ENCODE data around the gene DHODH.

DHODH gene

GRCh38 chr16:71971571-71971970 is 37.0 kb upstream of the DHODH start:
- no peak overlapping the region for H3K9ac ChIP-seq (ENCODE audit: low read length)
- H2AFZ ChIP-seq (ENCODE audit: low read depth, low read length, severe bottlenecking), result no peak overlapping the region
- no peak overlapping the region for H3K27ac ChIP-seq (ENCODE audit: low read depth, low read length)
- H3K9me2 ChIP-seq (replicated peaks; ENCODE audit: insufficient read depth, low read length), result no peaks in the 10 kb centered on the region
- H3K27me3 ChIP-seq (ENCODE audit: low read length), result no peaks in the 10 kb centered on the region
- no peak overlapping the region for H3K4me3 ChIP-seq (ENCODE audit: insufficient read depth, low read length, poor library complexity, severe bottlenecking)
- H3K9me3 ChIP-seq (ENCODE audit: insufficient read depth, low read length), result no peaks in the 10 kb centered on the region
- no peak overlapping the region for H3K4me2 ChIP-seq (ENCODE audit: low read depth, low read length, poor library complexity, severe bottlenecking)
- no peaks in the 10 kb centered on the region for H3F3A ChIP-seq (ENCODE audit: insufficient read depth)
- H4K20me1 ChIP-seq (ENCODE audit: low read depth, low read length), result no peaks in the 10 kb centered on the region
- TF ChIP-seq CTCF (IDR thresholded peaks at IDR 0.05; ENCODE audit: insufficient read depth, low read length, poor library complexity, severe bottlenecking) (no peak), EZH2phosphoT487 (conservative IDR thresholded peaks at IDR 0.05; ENCODE audit: low read length) (no peak)
- no peaks in the 10 kb centered on the region for H3K36me3 ChIP-seq (ENCODE audit: low read length)
- H3K79me2 ChIP-seq (ENCODE audit: insufficient read depth, low read length), result no peaks in the 10 kb centered on the region

- no peaks in the 10 kb centered on the region for H4K20me1 ChIP-seq (ENCODE audit: low read depth, low read length)
- TF ChIP-seq EZH2phosphoT487 (conservative IDR thresholded peaks at IDR 0.05; ENCODE audit: low read length) (no peak), CTCF (IDR thresholded peaks at IDR 0.05; ENCODE audit: insufficient read depth, low read length, poor library complexity, severe bottlenecking) (no peak)
- H3K27ac ChIP-seq (ENCODE audit: low read depth, low read length), result no peak overlapping the region
- no peaks in the 10 kb centered on the region for H3K36me3 ChIP-seq (ENCODE audit: low read length)
- H3F3A ChIP-seq (ENCODE audit: insufficient read depth), result no peaks in the 10 kb centered on the region
- H3K79me2 ChIP-seq (ENCODE audit: insufficient read depth, low read length), result no peaks in the 10 kb centered on the region
- no peaks in the 10 kb centered on the region for H3K27me3 ChIP-seq (ENCODE audit: low read length)
- no peaks in the 10 kb centered on the region for H3K9me3 ChIP-seq (ENCODE audit: insufficient read depth, low read length)
- H3K4me3 ChIP-seq (ENCODE audit: insufficient read depth, low read length, poor library complexity, severe bottlenecking), result no peak overlapping the region
- no peak overlapping the region for H3K4me2 ChIP-seq (ENCODE audit: low read depth, low read length, poor library complexity, severe bottlenecking)
- H3K9ac ChIP-seq (ENCODE audit: low read length), result no peak overlapping the region
- no peaks in the 10 kb centered on the region for H3K9me2 ChIP-seq (replicated peaks; ENCODE audit: insufficient read depth, low read length)
- H2AFZ ChIP-seq (ENCODE audit: low read depth, low read length, severe bottlenecking), result no peak overlapping the region
These were observed 36.2 kb upstream of the DHODH start for GRCh38 chr16:71972356-71972755.

DNA sequence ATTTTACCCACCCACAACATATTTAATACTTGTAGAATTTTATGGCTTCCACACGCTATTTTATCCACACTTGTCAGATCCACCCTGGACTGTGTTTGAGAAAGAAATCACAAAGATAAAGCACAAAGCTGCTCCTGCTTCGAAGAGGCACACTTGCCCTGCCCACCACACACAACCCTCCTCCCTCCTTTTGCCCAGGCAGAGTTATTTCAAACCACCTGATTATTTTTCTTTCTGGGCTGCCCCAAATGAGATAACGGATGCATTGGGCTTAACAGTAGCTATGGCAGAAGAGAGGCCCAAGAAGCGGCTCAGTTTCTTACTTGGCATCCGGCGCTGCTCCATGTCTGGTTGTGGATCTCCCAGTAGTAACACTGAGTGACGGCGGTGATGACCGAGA is 35.5 kb upstream of the DHODH start:
- H3K4me2 ChIP-seq (ENCODE audit: low read depth, low read length, poor library complexity, severe bottlenecking), result no peak overlapping the region
- no peaks in the 10 kb centered on the region for H3F3A ChIP-seq (ENCODE audit: insufficient read depth)
- no peak overlapping the region for H3K27ac ChIP-seq (ENCODE audit: low read depth, low read length)
- no peaks in the 10 kb centered on the region for H3K36me3 ChIP-seq (ENCODE audit: low read length)
- H3K4me3 ChIP-seq (ENCODE audit: insufficient read depth, low read length, poor library complexity, severe bottlenecking), result no peak overlapping the region
- H3K9me3 ChIP-seq (ENCODE audit: insufficient read depth, low read length), result no peaks in the 10 kb centered on the region
- no peak overlapping the region for H2AFZ ChIP-seq (ENCODE audit: low read depth, low read length, severe bottlenecking)
- H3K9me2 ChIP-seq (replicated peaks; ENCODE audit: insufficient read depth, low read length), result no peaks in the 10 kb centered on the region
- TF ChIP-seq EZH2phosphoT487 (conservative IDR thresholded peaks at IDR 0.05; ENCODE audit: low read length), result no peak
- no peak for TF ChIP-seq CTCF (IDR thresholded peaks at IDR 0.05; ENCODE audit: insufficient read depth, low read length, poor library complexity, severe bottlenecking)
- no peaks in the 10 kb centered on the region for H4K20me1 ChIP-seq (ENCODE audit: low read depth, low read length)
- no peaks in the 10 kb centered on the region for H3K79me2 ChIP-seq (ENCODE audit: insufficient read depth, low read length)
- no peak overlapping the region for H3K9ac ChIP-seq (ENCODE audit: low read length)
- H3K27me3 ChIP-seq (ENCODE audit: low read length), result no peaks in the 10 kb centered on the region

Data from SU-DHL-6 (cell line).